Stomach (tissue), 4 donors: ENCODE data around the gene CLIC6.

Experiments used
- POLR2A ChIP-seq, 4 donors: fragments of 450-650 bp; IDR thresholded peaks; one replicate each; pipeline ENCODE4 v1.6.1; 2016; ENCODE audit warnings: antibody characterized with exemption in 4 of 4, control low read depth in 2 of 4, mild to moderate bottlenecking in 1 of 4, moderate library complexity in 1 of 4
- POLR2AphosphoS5 ChIP-seq, 3 donors: sonication (generic); formaldehyde crosslinking; IDR thresholded peaks; one replicate each; pipeline ENCODE4 v1.6.1; 2016; ENCODE audit warnings: antibody characterized with exemption in 3 of 3
- TF ChIP-seq, protein P1 (sequence below), 7 experiments: fragments of 450-650 bp in 4 of 7; fragments of 200-600 bp in 3 of 7; sonication (generic) in 3 of 7; IDR thresholded peaks; one replicate each; pipeline ENCODE4 v1.5.1; 2016 to 2019; ENCODE audit warnings: antibody characterized with exemption in 7 of 7, control low read depth in 2 of 7, mild to moderate bottlenecking in 1 of 7

DNA sequence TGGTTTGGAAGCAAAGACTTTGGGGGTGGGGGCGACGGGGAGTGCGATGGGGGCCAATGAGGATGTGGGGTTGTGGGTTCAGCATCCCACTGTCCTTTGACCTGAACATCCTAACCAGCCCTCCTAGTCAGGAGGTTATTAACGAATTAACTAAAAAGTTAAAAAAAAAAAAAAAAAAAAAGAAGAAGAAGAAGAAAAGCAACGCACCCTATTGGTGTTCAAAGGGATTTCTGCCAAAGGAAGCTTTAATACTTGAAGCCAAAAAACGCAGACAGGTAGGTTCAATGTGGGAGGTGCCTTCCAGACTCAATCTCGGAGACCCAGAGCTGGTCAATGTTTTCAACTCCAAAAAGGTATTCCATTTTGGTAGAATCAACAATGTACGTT, 2.2 kb downstream of the CLIC6 start:
- TF ChIP-seq, protein P1, sequence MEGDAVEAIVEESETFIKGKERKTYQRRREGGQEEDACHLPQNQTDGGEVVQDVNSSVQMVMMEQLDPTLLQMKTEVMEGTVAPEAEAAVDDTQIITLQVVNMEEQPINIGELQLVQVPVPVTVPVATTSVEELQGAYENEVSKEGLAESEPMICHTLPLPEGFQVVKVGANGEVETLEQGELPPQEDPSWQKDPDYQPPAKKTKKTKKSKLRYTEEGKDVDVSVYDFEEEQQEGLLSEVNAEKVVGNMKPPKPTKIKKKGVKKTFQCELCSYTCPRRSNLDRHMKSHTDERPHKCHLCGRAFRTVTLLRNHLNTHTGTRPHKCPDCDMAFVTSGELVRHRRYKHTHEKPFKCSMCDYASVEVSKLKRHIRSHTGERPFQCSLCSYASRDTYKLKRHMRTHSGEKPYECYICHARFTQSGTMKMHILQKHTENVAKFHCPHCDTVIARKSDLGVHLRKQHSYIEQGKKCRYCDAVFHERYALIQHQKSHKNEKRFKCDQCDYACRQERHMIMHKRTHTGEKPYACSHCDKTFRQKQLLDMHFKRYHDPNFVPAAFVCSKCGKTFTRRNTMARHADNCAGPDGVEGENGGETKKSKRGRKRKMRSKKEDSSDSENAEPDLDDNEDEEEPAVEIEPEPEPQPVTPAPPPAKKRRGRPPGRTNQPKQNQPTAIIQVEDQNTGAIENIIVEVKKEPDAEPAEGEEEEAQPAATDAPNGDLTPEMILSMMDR (IDR thresholded peaks at IDR 0.05): no peak
- TF ChIP-seq POLR2AphosphoS5 (IDR thresholded peaks at IDR 0.05) (no peak), POLR2A (IDR thresholded peaks at IDR 0.05) (no peak)
